ENCODE measurements around the gene TMEM63C.

DNA sequence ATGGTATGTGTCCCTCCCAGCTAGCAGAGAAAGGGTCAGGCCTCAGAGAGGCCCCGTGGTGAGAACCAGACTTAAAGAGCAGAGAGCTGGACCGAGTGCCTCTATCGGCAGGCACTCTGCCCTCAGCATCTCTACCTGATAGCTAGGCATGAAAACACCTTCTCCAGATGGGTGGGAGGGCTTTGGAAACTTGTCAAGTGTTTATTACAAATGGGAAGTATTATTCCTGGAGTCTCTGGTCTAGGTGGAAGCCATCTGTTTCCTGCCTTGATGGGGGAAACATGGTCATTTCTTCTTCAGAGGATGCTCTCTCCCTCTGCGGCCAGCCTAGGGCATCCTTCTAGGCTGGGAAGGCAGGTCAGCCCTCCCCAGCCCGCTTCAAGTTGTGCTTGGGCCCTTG is 2.3 kb downstream of the TMEM63C start:
- TF ChIP-seq, protein P1, sequence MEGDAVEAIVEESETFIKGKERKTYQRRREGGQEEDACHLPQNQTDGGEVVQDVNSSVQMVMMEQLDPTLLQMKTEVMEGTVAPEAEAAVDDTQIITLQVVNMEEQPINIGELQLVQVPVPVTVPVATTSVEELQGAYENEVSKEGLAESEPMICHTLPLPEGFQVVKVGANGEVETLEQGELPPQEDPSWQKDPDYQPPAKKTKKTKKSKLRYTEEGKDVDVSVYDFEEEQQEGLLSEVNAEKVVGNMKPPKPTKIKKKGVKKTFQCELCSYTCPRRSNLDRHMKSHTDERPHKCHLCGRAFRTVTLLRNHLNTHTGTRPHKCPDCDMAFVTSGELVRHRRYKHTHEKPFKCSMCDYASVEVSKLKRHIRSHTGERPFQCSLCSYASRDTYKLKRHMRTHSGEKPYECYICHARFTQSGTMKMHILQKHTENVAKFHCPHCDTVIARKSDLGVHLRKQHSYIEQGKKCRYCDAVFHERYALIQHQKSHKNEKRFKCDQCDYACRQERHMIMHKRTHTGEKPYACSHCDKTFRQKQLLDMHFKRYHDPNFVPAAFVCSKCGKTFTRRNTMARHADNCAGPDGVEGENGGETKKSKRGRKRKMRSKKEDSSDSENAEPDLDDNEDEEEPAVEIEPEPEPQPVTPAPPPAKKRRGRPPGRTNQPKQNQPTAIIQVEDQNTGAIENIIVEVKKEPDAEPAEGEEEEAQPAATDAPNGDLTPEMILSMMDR (optimal IDR thresholded peaks at IDR 0.05 in 1 of 3, IDR thresholded peaks at IDR 0.05 in 1 of 3, conservative IDR thresholded peaks at IDR 0.05 in 1 of 3; ENCODE audit: extremely low read depth in 1 of 3, insufficient read depth in 2 of 3, low read length in 3 of 3): no peak
- no peak for TF ChIP-seq EZH2 (IDR thresholded peaks at IDR 0.05; ENCODE audit: low read length)
